ENCODE data around the gene CASZ1.

CASZ1 gene

GRCh38 chr1:10781137-10781536, 15.3 kb downstream of the CASZ1 start:
- DNase-seq, result no peak
- Histone ChIP-seq H3K36me3 (ENCODE audit: insufficient read depth, low read length) (no peaks in the 10 kb centered on the region), H3K9ac (ENCODE audit: low read depth, low read length) (no peak overlapping the region), H3K4me1 (ENCODE audit: insufficient read depth, low read length) (no peaks in the 10 kb centered on the region), H3K79me2 (ENCODE audit: insufficient read depth, low read length) (no peaks in the 10 kb centered on the region), H3K4me2 (ENCODE audit: insufficient read depth, low read length) (no peak overlapping the region), H3K4me3 (ENCODE audit: low read depth in 1 of 2, low read length in 2 of 2) (no peak overlapping the region), H3K9me3 (ENCODE audit: insufficient read depth, low read length, severe bottlenecking) (no peaks in the 10 kb centered on the region), H4K20me1 (ENCODE audit: insufficient read depth, low read length) (no peaks in the 10 kb centered on the region; the same call in 1 of the 2 replicates), H3K27me3 (ENCODE audit: insufficient read depth, low read length, poor library complexity) (peaks cover 13% of the 10 kb centered on the region), H2AFZ (ENCODE audit: low read depth, low read length) (no peak overlapping the region), H3K27ac (ENCODE audit: low read length) (no peak overlapping the region)
- no peak for ATAC-seq (ENCODE audit: insufficient read depth, low read depth)
- no peak for TF ChIP-seq CTCF (IDR thresholded peaks at IDR 0.05; ENCODE audit: borderline replicate concordance, extremely low read depth, low read length, poor library complexity, severe bottlenecking)
- TF ChIP-seq EZH2 (IDR thresholded peaks at IDR 0.05; ENCODE audit: borderline replicate concordance, low read depth, low read length, severe bottlenecking), result no peak

DNA sequence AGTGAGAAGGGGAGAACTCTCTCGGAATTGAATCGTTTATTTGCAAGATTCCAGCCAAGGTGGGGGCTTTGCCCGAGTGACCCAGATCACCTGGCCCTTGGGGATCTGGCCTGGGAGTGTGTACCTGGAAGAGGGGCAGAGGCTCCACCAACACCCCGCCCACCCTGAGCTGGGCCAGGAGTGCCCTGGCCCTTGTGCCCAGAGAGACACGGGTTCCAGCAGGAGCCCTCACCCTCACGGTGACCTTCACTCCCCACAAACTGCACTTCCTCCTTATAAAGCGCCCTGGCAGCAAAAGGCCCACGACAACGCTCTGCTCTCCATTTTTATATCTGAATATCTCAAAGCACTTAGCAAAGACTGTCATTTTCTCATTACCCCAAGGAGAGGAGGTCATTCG, 16.6 kb downstream of the CASZ1 start:
- no peaks in the 10 kb centered on the region for H3K4me1 ChIP-seq (ENCODE audit: insufficient read depth, low read length)
- H3K9me3 ChIP-seq (ENCODE audit: insufficient read depth, low read length, severe bottlenecking), result no peaks in the 10 kb centered on the region
- no peak overlapping the region for H3K9ac ChIP-seq (ENCODE audit: low read depth, low read length)
- H3K4me3 ChIP-seq (ENCODE audit: low read depth in 1 of 2, low read length in 2 of 2), result no peak overlapping the region
- no peaks in the 10 kb centered on the region; the same call in 1 of the 2 replicates for H4K20me1 ChIP-seq (ENCODE audit: insufficient read depth, low read length)
- no peak overlapping the region for H2AFZ ChIP-seq (ENCODE audit: low read depth, low read length)
- TF ChIP-seq EZH2 (IDR thresholded peaks at IDR 0.05; ENCODE audit: borderline replicate concordance, low read depth, low read length, severe bottlenecking) (no peak), CTCF (IDR thresholded peaks at IDR 0.05; ENCODE audit: borderline replicate concordance, extremely low read depth, low read length, poor library complexity, severe bottlenecking) (no peak)
- ATAC-seq (ENCODE audit: insufficient read depth, low read depth), result no peak
- H3K27ac ChIP-seq (ENCODE audit: low read length), result no peak overlapping the region
- peaks cover 24% of the 10 kb centered on the region for H3K27me3 ChIP-seq (ENCODE audit: insufficient read depth, low read length, poor library complexity)
- no peaks in the 10 kb centered on the region for H3K36me3 ChIP-seq (ENCODE audit: insufficient read depth, low read length)
- no peak overlapping the region for H3K4me2 ChIP-seq (ENCODE audit: insufficient read depth, low read length)
- no peaks in the 10 kb centered on the region for H3K79me2 ChIP-seq (ENCODE audit: insufficient read depth, low read length)
- no peak for DNase-seq

DNA sequence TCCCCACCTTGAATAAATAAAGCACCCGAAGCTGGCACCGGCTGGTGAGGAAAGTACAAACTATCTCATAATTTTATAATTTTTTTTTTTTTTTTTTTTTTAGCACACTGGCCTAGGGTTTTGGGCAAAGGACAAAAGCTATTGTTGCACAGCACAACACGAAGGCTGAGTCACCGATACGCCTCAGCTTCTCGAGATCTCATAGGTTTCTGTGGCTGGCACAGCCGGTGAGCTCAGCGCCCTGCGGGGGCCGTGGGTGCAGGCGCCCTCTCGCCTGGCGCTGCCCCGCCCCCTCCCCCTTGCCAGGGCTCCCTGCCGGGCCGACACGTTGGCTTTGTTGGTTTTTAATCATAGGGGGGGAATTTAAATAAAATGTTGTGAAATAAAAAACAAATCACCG, 17.2 kb downstream of the CASZ1 start:
- Histone ChIP-seq H3K79me2 (ENCODE audit: insufficient read depth, low read length) (no peaks in the 10 kb centered on the region), H3K27ac (ENCODE audit: low read length) (no peak overlapping the region), H3K4me1 (ENCODE audit: insufficient read depth, low read length) (no peaks in the 10 kb centered on the region), H3K27me3 (ENCODE audit: insufficient read depth, low read length, poor library complexity) (peaks cover 29% of the 10 kb centered on the region), H3K4me2 (ENCODE audit: insufficient read depth, low read length) (no peak overlapping the region), H3K9me3 (ENCODE audit: insufficient read depth, low read length, severe bottlenecking) (no peaks in the 10 kb centered on the region), H3K36me3 (ENCODE audit: insufficient read depth, low read length) (no peaks in the 10 kb centered on the region), H3K9ac (ENCODE audit: low read depth, low read length) (no peak overlapping the region), H3K4me3 (ENCODE audit: low read depth in 1 of 2, low read length in 2 of 2) (no peak overlapping the region), H2AFZ (ENCODE audit: low read depth, low read length) (no peak overlapping the region), H4K20me1 (ENCODE audit: insufficient read depth, low read length) (no peaks in the 10 kb centered on the region; the same call in 1 of the 2 replicates)
- ATAC-seq (ENCODE audit: insufficient read depth, low read depth), result no peak
- no peak for DNase-seq
- TF ChIP-seq EZH2 (IDR thresholded peaks at IDR 0.05; ENCODE audit: borderline replicate concordance, low read depth, low read length, severe bottlenecking), result no peak
- TF ChIP-seq CTCF (IDR thresholded peaks at IDR 0.05; ENCODE audit: borderline replicate concordance, extremely low read depth, low read length, poor library complexity, severe bottlenecking), result no peak

- H4K20me1 ChIP-seq (ENCODE audit: insufficient read depth, low read length), result no peaks in the 10 kb centered on the region; the same call in 1 of the 2 replicates
- H3K4me1 ChIP-seq (ENCODE audit: insufficient read depth, low read length), result no peaks in the 10 kb centered on the region
- H3K9me3 ChIP-seq (ENCODE audit: insufficient read depth, low read length, severe bottlenecking), result no peaks in the 10 kb centered on the region
- no peak overlapping the region for H3K9ac ChIP-seq (ENCODE audit: low read depth, low read length)
- no peak overlapping the region for H2AFZ ChIP-seq (ENCODE audit: low read depth, low read length)
- DNase-seq (no peak), ATAC-seq (ENCODE audit: insufficient read depth, low read depth) (no peak)
- no peak overlapping the region for H3K4me3 ChIP-seq (ENCODE audit: low read depth in 1 of 2, low read length in 2 of 2)
- TF ChIP-seq EZH2 (IDR thresholded peaks at IDR 0.05; ENCODE audit: borderline replicate concordance, low read depth, low read length, severe bottlenecking) (no peak), CTCF (IDR thresholded peaks at IDR 0.05; ENCODE audit: borderline replicate concordance, extremely low read depth, low read length, poor library complexity, severe bottlenecking) (no peak)
- no peak overlapping the region for H3K27ac ChIP-seq (ENCODE audit: low read length)
- no peaks in the 10 kb centered on the region for H3K79me2 ChIP-seq (ENCODE audit: insufficient read depth, low read length)
- H3K27me3 ChIP-seq (ENCODE audit: insufficient read depth, low read length, poor library complexity), result peaks cover 31% of the 10 kb centered on the region
- no peak overlapping the region for H3K4me2 ChIP-seq (ENCODE audit: insufficient read depth, low read length)
- H3K36me3 ChIP-seq (ENCODE audit: insufficient read depth, low read length), result no peaks in the 10 kb centered on the region
Measured at GRCh38 chr1:10778640-10779039, 17.8 kb downstream of the CASZ1 start.

Data from DND-41 (cell line).